WTC11 (cell line): ENCODE results near the gene FAM124B. TPM values are rescaled to one million over a fixed set of nuclear protein-coding genes. Genes with fewer than 3 reads are reported as not detected.

Source experiments
- ATAC-seq: fragments of 200-7000 bp; cut with Tn5 transposase; 2 replicates; pipeline ENCODE4 v1.10.0; 2021; ENCODE audit warnings: mild to moderate bottlenecking, moderate library complexity
- CTCF ChIA-PET: fragments of 300-600 bp; sonication (Branson Sonifier 250); formaldehyde crosslinking; loops from one replicate; lab custom pipeline; 2021; ENCODE audit warnings: antibody characterized with exemption; lab: Charles Lee
- POLR2A ChIA-PET: fragments of 350-600 bp; sonication (Branson Sonifier 250); formaldehyde crosslinking; loops from one replicate; lab custom pipeline; 2021; ENCODE audit warnings: antibody characterized with exemption; lab: Charles Lee
- DNase-seq: peaks from one replicate; pipeline ENCODE4 v3.0.0; 2021; ENCODE audit warnings: low spot score
- H3K27ac Mint-ChIP-seq: 2 replicates; pipeline ENCODE4 v1.8.0; 2021; ENCODE audit warnings: mixed read lengths
- H3K27me3 Mint-ChIP-seq: 2 replicates; pipeline ENCODE4 v1.8.0; 2021; ENCODE audit warnings: low read depth, mild to moderate bottlenecking, moderate library complexity, mixed read lengths
- H3K36me3 Mint-ChIP-seq: 2 replicates; pipeline ENCODE4 v1.8.0; 2021; ENCODE audit warnings: mixed read lengths
- H3K4me1 Mint-ChIP-seq: 2 replicates; pipeline ENCODE4 v1.8.0; 2022; ENCODE audit warnings: mixed read lengths
- H3K4me3 Mint-ChIP-seq: 2 replicates; pipeline ENCODE4 v1.8.0; 2021; ENCODE audit warnings: mild to moderate bottlenecking, moderate library complexity, mixed read lengths
- H3K9me3 Mint-ChIP-seq: 2 replicates; pipeline ENCODE4 v1.8.0; 2021; ENCODE audit warnings: mixed read lengths
- E2F1 ChIP-seq: sonication (generic); formaldehyde crosslinking; IDR thresholded peaks from 2 replicates; pipeline ENCODE4 v1.8.0; 2022; ENCODE audit warnings: mild to moderate bottlenecking, missing genetic modification reagents
- E2F4 ChIP-seq: sonication (generic); formaldehyde crosslinking; IDR thresholded peaks from 2 replicates; pipeline ENCODE4 v1.8.1; 2022; ENCODE audit warnings: low read depth, mild to moderate bottlenecking, moderate library complexity, missing genetic modification reagents, borderline replicate concordance
- FOXP4 ChIP-seq: sonication (generic); formaldehyde crosslinking; IDR thresholded peaks from 2 replicates; pipeline ENCODE4 v1.8.0; 2022; ENCODE audit warnings: mild to moderate bottlenecking, missing genetic modification reagents
- GRHL2 ChIP-seq: fragments of 250-450 bp; sonication (Bioruptor Pico); IDR thresholded peaks from 2 replicates; pipeline ENCODE4 v1.8.0; 2022; ENCODE audit warnings: mild to moderate bottlenecking, moderate library complexity; ENCODE audit not compliant: insufficient replicate concordance, severe bottlenecking
- HMGA2 ChIP-seq: fragments of 250-450 bp; sonication (Bioruptor Pico); IDR thresholded peaks from 2 replicates; pipeline ENCODE4 v1.4.0; 2021; ENCODE audit warnings: mild to moderate bottlenecking, moderate library complexity
- MXD4 ChIP-seq: fragments of 250-450 bp; sonication (Bioruptor Pico); IDR thresholded peaks from 2 replicates; pipeline ENCODE4 v1.8.0; 2021; ENCODE audit warnings: mild to moderate bottlenecking, moderate library complexity, borderline replicate concordance
- NR1H2 ChIP-seq: sonication (generic); formaldehyde crosslinking; IDR thresholded peaks from 2 replicates; pipeline ENCODE4 v1.9.0; 2021; ENCODE audit warnings: mild to moderate bottlenecking, moderate library complexity, missing genetic modification reagents
- NR3C1 ChIP-seq: sonication (generic); formaldehyde crosslinking; conservative IDR thresholded peaks from 2 replicates; pipeline ENCODE4 v1.8.1; 2023; ENCODE audit warnings: low read depth, mild to moderate bottlenecking, missing genetic modification reagents
- RELA ChIP-seq: sonication (generic); formaldehyde crosslinking; IDR thresholded peaks from 2 replicates; pipeline ENCODE4 v1.8.1; 2022; ENCODE audit warnings: missing genetic modification reagents, mild to moderate bottlenecking, borderline replicate concordance
- RORB ChIP-seq: fragments of 250-450 bp; sonication (Bioruptor Pico); IDR thresholded peaks from 2 replicates; pipeline ENCODE4 v1.9.0; 2021; ENCODE audit warnings: mild to moderate bottlenecking
- TP53 ChIP-seq: sonication (generic); formaldehyde crosslinking; IDR thresholded peaks from 2 replicates; pipeline ENCODE4 v1.8.1; 2023; ENCODE audit warnings: mild to moderate bottlenecking, missing genetic modification reagents
- USF2 ChIP-seq: sonication (generic); formaldehyde crosslinking; IDR thresholded peaks from 2 replicates; pipeline ENCODE4 v1.8.1; 2023; ENCODE audit warnings: mild to moderate bottlenecking, missing genetic modification reagents, moderate library complexity
- ZMAT4 ChIP-seq: fragments of 250-450 bp; sonication (Bioruptor Pico); IDR thresholded peaks from 2 replicates; pipeline ENCODE4 v1.9.0; 2021; ENCODE audit warnings: mild to moderate bottlenecking
- ZNF281 ChIP-seq: sonication (generic); formaldehyde crosslinking; IDR thresholded peaks from 2 replicates; pipeline ENCODE4 v1.8.0; 2023; ENCODE audit warnings: mild to moderate bottlenecking, missing genetic modification reagents
- ZNF416 ChIP-seq: fragments of 250-450 bp; sonication (Bioruptor Pico); IDR thresholded peaks from 2 replicates; pipeline ENCODE4 v1.9.0; 2021; ENCODE audit warnings: mild to moderate bottlenecking, inconsistent platforms
- ZNF423 ChIP-seq: fragments of 250-450 bp; sonication (Bioruptor Pico); IDR thresholded peaks from 2 replicates; pipeline ENCODE4 v2.1.2; 2022; ENCODE audit warnings: mild to moderate bottlenecking, moderate library complexity
- ZNF425 ChIP-seq: fragments of 250-450 bp; sonication (Bioruptor Pico); conservative IDR thresholded peaks from 2 replicates; pipeline ENCODE4 v1.9.0; 2021; ENCODE audit warnings: mild to moderate bottlenecking
- total RNA-seq: library from RNA; stranded (reverse); gene quantifications from 3 replicates; pipeline ENCODE4 v1.2.3, GENCODE V29; 2021

Gene FAM124B
- total RNA-seq, 1 experiment from 2014 or later, result 3.7 TPM

GRCh38 chr2:224343226-224343625 lies 58.7 kb downstream of the FAM124B start:
- Mint-ChIP-seq H3K9me3 (peaks cover 13% of the 10 kb centered on the region), H3K36me3 (peaks cover 4% of the 10 kb centered on the region; the same call in 1 of the 2 replicates), H3K4me3 (no peak overlapping the region), H3K4me1 (no peaks in the 10 kb centered on the region), H3K27ac (no peak overlapping the region), H3K27me3 (peaks cover 2% of the 10 kb centered on the region; the same call in 1 of the 2 replicates)
- ChIA-PET POLR2A (no interaction called here), CTCF (no interaction called here)
- TF ChIP-seq NR1H2, result no peak
- TF ChIP-seq ZNF281 (CRISPR knock-in tag), result no peak
- no peak for TF ChIP-seq HMGA2 (CRISPR knock-in tag)
- TF ChIP-seq MXD4, result no peak
- TF ChIP-seq USF2, result no peak
- no peak for TF ChIP-seq ZNF423 (CRISPR knock-in tag)
- no peak for TF ChIP-seq FOXP4
- TF ChIP-seq GRHL2 (CRISPR knock-in tag), result no peak
- ATAC-seq (no peak), DNase-seq (no peak)

GRCh38 chr2:224335991-224336390 lies 65.9 kb downstream of the FAM124B start:
- CTCF ChIA-PET, result no interaction called here
- H3K36me3 Mint-ChIP-seq, result no peaks in the 10 kb centered on the region
- no peaks in the 10 kb centered on the region for H3K4me1 Mint-ChIP-seq
- POLR2A ChIA-PET, result no interaction called here
- TF ChIP-seq TP53 (no peak), E2F1 (no peak), RORB (CRISPR knock-in tag) (no peak), E2F4 (no peak), ZMAT4 (CRISPR knock-in tag) (no peak), ZNF425 (no peak), ZNF416 (CRISPR knock-in tag) (no peak), NR3C1 (CRISPR knock-in tag) (no peak), RELA (CRISPR knock-in tag) (no peak), NR1H2 (no peak)
- ATAC-seq (no peak), DNase-seq (no peak)
- H3K4me3 Mint-ChIP-seq, result no peak overlapping the region
- H3K27me3 Mint-ChIP-seq, result peaks cover under 1% of the 10 kb centered on the region; the same call in 1 of the 2 replicates
- no peak overlapping the region for H3K27ac Mint-ChIP-seq
- peaks cover 14% of the 10 kb centered on the region for H3K9me3 Mint-ChIP-seq
